ENCODE measurements around the gene SEMA4B.
"Not testable (repeated sequence)": the region's sequence is repeated elsewhere in the genome, so short reads cannot be mapped to it uniquely, and the experiment has no call there.

SEMA4B gene

DNA sequence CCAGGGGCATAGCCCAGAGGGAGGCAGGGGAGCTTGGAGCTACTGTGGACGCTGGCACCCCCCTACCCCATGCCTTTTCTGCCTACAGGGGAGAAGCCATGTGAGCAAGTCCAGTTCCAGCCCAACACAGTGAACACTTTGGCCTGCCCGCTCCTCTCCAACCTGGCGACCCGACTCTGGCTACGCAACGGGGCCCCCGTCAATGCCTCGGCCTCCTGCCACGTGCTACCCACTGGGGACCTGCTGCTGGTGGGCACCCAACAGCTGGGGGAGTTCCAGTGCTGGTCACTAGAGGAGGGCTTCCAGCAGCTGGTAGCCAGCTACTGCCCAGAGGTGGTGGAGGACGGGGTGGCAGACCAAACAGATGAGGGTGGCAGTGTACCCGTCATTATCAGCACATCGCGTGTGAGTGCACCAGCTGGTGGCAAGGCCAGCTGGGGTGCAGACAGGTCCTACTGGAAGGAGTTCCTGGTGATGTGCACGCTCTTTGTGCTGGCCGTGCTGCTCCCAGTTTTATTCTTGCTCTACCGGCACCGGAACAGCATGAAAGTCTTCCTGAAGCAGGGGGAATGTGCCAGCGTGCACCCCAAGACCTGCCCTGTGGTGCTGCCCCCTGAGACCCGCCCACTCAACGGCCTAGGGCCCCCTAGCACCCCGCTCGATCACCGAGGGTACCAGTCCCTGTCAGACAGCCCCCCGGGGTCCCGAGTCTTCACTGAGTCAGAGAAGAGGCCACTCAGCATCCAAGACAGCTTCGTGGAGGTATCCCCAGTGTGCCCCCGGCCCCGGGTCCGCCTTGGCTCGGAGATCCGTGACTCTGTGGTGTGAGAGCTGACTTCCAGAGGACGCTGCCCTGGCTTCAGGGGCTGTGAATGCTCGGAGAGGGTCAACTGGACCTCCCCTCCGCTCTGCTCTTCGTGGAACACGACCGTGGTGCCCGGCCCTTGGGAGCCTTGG lies 27.0 kb downstream of the SEMA4B start:
- no peak for DNase-seq

DNA sequence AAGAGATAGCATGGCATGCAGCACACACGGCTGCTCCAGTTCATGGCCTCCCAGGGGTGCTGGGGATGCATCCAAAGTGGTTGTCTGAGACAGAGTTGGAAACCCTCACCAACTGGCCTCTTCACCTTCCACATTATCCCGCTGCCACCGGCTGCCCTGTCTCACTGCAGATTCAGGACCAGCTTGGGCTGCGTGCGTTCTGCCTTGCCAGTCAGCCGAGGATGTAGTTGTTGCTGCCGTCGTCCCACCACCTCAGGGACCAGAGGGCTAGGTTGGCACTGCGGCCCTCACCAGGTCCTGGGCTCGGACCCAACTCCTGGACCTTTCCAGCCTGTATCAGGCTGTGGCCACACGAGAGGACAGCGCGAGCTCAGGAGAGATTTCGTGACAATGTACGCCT lies 27.8 kb downstream of the SEMA4B start:
- no peak for DNase-seq

DNA sequence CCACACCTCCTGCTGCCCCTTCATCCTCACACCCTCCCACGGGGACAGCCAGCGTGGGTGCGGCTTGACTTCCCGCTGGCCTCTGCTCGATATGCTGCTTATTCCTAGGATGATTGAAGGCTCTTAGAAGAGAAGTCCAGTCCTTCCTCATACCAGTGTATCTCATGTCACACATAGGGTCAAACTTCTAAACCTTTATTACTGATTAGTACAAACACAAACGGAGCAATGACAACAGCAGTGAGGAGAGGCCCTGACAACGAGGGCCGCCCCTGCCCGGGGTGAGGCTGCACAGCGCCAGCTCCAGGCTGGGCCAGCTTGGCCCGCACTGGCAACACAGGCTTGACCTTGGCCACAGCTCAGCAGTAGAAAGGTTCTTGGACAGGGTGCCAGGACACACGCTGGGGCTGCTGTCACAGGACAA lies 29.0 kb downstream of the SEMA4B start:
- no peak for DNase-seq

DNA sequence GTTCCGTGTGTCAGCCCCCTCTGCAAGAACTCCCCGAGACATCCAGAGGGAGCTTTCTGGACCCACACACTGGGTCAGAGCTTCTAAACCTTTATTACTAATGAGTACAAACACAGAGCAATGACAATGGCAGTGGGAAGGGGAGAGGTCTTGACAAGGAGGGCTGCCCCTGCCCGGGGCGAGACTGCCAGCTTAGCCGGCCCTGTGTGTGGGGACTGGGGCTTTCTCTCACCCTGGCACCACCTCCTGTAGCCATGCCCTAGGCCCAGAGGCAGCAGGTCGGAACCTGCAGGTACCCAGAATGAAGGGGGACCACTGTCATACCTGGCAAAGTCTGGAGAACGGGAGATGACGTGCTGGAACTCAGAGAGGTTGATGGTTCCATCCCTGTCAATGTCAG lies 29.5 kb downstream of the SEMA4B start:
- no peak for DNase-seq

DNA sequence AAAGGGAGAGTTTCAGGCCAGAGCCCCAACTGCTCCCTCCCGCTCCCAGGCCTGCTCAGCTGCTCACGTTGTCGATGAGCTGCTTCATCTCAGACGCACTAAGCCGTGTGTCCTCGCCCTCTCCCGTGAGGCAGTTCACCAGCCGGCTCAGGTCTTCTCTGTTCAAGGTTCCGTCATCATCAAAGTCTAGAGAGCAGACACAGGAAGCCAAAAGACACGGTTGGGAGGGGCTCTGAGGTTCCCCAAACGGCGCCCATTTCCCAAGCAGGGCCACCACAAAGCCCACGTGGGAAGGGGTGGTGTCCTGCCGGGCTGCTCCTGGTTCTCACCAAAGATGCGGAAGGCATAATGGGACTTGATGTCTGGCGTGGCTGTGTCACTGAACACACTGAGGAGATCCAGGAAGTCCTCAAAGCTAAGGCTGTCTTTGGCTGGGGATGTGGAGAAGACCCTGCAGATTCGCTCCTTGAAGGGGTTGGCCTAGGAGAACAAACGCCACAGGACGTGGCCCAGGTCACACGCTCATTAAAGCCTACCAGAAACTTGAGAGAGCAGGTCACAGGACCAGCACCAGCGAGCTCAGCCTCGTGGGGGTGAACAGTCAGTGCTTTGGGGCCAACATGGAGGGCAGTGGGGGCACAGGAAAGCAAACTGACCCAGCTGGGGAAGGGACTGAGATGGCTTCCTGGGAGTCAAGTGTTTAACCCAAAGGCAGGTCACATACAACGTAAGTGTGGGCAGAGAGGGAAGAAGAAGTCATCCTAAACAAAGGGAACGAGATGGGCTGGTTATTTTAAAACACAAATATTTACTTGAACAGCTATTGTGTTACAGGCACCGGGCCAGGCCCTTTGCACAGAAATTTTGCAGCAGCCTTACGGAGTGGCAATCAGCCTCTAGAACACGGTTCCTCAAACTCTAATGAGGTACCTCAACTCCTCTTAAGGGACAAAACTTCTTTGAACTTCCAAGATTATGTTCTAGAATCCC lies 30.2 kb downstream of the SEMA4B start:
- peak; percentile 85 for DNase-seq

DNA sequence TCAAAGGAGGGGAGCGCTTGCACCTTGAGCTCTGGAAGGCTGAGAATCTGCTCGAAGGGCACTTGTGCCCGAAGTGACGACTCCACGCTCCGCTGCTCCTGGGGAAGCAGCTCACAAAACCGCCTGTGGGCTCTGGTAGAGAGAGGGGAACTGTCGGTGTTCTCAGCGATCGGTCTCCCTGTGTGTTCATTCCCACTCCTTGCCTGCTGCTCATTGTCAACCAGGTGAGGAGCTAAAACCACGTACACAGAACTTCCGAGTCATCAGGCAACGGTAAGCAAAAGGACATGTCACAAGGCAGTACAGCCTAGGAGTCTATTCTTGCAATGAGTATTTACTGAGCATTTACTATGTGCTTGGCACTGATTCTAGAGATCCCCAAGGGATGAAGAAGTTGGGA lies 31.1 kb downstream of the SEMA4B start:
- DNase-seq: peak; percentile 36

DNA sequence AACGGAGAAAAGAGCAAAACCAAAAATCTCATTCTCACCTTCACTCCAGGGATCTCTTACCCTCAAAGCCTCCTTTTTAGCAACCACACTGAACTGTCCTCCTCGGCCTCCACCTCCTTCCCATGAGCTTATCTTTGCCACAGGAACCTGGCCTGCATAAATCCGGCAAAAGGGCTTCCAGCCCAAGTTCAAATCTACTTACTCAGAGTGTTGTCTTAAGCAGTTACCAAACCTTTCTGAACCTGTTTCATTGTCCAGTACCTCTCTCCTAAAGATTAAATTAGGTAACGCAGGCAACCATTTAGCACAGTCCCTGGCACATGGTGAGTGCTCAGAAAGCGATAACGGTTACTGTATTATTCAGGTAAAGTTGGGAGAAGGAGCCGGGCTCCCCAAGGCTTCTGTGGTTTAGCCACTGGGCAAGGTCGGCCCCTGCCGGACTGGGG lies 31.8 kb downstream of the SEMA4B start:
- DNase-seq: no peak

DNA sequence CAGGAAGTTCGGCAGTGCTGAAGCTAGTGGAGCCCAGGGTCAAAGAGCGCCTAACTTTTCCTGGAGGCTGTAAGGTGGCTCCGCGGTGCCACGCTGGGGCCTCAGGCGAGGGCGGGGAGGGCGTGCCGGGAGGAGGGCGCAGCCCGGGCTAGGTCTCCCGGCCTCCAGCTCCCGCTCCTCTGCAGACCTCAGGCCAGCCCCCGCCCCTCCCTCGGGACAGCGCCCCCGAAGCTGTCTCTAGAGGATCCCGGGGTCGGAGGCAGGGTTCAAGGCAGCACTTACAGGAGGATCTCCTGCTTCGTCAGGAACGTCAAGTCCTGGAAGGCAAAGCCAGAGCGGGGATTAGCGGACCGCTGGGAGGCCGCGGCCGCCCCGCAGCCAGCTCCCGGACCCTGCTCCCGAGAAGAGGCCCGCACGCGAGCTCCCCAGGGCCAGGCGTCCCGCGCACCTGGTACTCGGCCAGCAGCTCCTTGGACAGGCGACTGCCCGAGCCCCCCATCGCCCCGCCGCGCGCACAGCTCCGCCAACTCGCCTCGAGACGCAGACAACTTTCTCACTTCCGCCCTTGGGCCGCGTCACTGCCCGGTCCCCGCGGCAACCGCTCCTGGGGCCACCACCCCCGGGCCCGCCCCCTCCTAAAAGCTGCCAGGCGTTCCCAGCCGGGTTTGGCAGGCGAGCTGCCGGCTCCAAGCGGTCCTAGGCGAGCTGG lies 32.4 kb downstream of the SEMA4B start, which contains the start of gene CIB1:
Gene CIB1 (minus strand): TSS at position 555 of the 709 bp plus-strand sequence. CDS start 56 bp downstream, at position 499.
- DNase-seq: peak; percentile 99

DNA sequence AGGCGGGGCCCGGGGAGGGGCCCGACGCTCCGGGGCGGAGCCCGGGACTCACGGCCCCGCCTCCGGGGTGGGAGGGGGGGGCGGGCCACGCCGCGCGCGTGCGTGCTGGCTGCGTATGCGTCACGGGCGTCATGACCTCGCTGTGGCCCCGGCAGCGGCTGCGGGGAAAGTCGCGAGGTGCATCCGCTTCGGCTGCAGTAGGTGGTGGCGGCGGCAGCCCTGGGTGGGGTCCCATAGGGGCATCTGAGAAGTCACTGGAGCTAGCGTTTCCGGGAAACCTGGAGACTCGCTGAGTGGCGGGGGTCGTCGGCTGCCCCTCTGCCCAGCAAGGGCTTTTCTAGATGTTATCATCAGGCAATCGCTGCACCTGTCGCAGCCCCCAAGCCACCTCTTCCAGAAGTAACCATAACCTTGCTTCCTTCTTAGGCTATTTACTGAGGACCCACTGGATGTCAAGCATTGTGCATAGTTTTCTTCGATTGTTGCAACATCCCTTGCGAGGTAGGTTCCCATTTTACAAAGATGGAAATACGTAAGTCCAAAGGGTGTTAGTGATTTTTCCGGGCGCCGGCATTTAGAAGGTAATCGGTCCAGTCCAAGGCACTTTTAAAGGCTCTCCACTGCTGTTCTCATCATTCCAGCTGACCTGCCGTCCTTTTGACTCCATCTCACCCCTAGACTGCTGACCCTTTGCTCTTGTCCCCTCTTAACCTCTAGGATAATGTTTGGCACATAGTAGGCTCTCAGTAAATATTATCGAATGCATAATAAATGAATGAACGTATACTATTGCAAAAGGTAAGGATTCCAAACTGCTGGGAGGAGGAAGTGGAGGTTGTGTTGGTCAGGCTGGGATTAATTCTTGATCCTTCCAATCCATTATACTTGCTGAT lies 33.2 kb downstream of the SEMA4B start, which contains the start of gene GDPGP1:
Gene GDPGP1 (plus strand): TSS at position 114 of the 893 bp plus-strand sequence. CDS start 6,700 bp downstream, outside the sequence.
- DNase-seq: no peak

DNA sequence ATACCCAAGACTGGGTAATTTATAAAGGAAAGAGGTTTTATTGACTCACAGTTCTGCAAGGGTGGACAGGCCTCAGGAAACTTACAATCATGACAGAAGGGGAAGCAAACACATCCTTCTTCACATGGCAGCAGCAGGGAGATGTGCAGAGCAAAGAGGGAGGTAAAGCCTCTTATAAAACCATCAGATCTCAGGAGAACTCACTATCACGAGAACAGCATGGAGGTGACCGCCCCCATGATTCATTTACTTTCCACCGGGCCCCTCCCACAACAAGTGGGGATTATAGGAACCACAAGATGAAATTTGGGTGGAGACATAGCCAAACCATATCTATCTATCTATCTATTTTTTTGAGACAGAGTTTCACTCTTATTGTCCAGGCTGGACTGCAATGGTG lies 38.2 kb downstream of the SEMA4B start:
- DNase-seq: no peak

DNA sequence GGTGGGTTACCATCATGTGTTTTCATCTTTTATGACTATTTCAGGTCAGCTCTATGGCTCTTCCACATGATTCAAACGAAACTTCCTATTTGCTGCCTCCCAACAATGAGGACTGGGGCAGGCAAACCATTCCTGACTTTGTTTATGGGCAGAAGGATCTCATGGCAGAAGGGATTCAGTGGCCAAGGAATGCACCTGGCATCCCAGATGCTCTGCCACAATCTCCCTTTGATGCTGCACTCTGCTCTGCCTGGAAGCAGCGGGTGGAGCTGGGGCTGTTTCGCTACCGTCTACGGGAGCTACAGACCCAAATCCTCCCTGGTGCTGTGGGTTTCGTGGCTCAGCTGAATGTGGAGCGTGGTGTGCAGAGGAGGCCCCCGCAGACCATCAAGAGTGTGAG lies 39.7 kb downstream of the SEMA4B start:
- no peak for DNase-seq

DNA sequence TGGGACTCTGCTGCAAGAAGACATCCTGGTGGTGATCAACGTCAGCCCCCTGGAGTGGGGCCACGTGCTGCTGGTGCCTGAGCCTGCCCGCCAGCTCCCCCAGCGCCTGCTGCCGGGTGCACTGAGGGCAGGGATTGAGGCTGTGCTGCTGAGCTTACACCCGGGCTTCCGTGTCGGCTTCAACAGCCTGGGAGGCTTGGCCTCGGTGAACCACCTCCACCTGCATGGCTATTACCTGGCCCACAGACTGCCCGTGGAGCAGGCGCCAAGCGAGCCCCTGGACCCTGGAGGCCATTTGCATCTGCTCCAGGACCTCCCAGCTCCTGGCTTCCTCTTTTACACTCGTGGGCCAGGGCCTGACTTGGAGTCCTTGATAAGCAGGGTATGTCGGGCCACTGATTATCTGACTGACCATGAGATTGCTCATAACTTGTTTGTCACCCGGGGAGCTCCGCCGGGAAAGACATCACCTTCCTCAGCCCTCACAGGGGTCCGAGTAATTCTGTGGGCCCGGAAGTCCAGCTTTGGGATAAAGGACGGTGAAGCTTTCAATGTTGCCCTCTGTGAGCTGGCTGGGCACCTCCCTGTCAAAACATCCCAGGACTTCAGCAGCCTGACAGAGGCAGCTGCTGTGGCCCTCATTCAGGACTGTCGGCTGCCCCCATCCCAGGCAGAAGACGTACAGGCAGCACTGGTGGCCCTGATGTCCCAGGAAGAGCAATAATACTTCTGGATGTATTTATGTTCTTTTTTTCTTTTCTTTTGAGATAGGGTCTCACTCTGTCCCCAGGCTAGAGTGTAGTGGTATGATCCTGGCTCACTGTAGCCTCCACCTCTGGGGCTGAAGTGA lies 40.4 kb downstream of the SEMA4B start:
- no peak for DNase-seq

DNA sequence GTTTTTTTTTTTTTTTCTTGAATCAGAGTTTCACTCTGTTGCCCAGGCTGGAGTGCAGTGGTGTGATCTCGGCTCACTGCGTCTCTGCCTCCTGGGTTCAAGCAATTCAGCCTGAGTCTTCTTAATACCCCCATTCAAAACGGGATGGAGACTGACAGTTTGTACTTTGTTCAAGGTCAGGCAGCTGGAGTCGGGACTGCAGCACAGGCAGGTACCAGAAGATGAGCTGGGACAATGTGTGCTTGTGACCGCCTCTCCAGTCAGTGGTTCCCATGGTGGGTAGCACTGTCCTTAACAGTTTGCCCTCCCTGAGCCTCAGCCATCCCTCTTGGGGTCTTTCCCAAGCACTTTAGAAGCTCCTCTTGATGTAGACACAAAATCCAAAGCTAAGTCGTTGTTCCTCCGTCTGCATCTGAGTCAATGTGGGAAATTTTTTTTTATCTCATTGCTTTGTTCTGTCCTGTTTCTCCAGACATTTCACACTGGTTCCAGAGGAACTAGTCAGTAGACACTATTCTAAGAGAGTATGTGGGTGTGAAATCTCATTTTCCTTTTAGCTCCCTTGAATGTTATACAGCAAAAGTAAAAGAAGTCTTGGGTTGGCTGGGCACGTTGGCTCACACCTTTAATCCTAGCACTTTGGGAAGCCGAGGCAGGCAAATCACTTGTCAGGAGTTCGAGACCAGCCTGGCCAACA lies 43.0 kb downstream of the SEMA4B start:
- no peak for DNase-seq

DNA sequence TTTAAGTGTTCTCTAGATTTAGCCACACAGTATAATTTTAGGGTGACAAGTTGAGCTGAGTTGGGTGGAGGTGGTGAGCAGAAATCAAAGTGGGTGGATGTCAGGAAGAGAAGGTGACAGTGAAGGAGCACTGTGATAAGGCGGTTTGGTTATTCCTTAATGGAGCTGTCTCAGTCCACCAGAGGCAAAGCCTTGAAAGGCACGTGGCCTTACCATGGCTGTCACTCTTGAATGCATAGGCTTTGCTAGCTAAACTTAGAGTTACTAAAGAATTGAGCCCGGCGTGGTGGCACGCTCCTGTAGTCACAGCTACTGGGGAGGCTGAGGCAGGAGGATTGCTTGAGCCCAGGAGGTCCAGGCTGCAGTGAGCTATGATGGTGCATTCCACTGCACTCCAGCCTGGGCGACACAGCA lies 47.7 kb downstream of the SEMA4B start:
- no peak for DNase-seq

DNA sequence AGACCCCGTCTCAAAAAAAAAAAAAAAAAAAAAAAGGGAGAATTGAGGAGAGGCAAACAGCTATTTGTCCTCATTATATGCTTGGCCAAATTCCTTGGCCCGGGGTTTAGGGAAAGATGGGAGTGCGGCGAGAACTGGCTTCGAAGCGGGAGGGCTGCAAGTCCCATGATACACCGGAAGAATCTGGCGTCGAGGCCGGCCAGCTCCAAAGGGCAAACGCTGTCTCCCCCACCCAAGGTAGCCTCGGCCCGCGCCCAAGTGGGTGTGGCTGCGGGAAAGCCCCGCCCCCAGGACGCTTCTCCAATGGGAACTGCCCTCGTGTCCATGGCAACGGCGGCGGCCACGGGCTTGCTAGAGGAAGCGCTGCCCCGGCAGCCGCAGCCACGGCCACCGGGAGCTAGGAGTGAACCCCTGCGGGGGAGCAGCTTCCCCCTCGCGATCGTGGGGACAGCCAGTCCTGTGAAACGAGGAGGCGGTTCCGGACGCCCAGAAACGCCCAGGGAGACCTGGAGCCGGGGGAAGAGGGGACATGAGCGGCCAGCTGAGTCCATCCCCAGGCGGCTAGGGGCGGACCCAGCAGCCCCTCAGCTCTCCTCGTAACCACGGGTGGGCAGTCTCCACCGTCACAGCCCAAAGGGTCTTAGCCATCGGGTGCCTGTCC lies 48.2 kb downstream of the SEMA4B start, which contains the start of gene TTLL13:
Gene TTLL13 (plus strand): TSS at position 354 of the 661 bp plus-strand sequence. CDS start 1,075 bp downstream, outside the sequence.
- DNase-seq: peak; percentile 68

DNA sequence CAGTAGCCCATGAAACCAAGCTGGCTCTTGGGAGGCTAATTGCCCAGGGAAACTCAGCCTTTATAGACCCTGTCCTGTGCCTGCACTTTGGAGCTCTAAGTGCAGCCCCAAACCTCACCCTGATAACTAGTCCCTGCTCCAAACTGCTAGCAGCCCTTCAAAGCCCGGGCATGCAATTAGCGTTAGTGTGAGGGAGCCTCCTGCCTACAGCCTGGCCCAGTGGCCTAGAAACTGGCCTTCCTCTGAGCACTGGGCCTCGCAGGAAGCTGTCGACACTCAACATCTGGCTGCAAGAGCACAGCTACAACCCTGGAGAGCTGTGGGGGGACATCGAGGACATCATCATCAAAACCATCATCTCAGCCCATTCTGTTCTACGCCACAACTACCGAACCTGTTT lies 56.6 kb downstream of the SEMA4B start:
- DNase-seq: no peak

DNA sequence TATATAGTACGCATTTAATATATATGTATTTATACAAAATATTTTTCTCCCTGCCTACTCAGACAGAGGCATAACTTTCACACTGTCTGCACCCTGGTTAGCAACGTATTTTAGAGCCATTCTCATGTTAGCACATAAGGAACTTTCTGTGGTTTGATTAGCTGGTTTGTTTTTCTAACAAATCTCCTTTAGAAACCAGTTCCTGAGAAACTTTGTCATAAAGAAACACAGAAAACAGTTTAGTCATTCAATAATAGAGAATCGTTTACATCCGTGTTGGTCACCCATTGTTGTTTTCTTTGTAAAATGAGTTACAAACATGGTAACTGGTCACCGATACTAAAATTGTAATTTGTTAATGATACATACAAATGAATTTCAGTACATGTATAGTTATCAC lies 58.4 kb downstream of the SEMA4B start:
- peak; percentile 78 for DNase-seq

DNA sequence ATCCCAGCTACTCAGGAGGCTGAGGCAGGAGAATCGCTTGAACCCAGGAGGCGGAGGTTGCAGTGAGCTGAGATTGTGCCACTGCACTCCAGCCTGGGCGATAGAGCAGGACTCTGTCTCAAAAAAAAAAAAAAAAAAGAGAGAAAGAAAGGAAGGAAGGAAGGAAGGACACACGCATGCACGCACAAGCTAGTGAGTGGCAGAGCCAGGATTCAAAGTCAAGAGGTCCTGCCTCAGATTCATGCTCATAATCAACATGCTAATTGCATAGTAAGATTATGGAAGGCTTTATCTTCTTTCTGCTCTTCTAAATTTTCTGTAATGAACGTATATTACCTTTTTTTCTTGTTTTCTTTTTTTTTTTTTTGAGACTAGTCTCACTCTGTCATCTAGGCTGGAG lies 59.6 kb downstream of the SEMA4B start:
- not testable (repeated sequence) for DNase-seq

DNA sequence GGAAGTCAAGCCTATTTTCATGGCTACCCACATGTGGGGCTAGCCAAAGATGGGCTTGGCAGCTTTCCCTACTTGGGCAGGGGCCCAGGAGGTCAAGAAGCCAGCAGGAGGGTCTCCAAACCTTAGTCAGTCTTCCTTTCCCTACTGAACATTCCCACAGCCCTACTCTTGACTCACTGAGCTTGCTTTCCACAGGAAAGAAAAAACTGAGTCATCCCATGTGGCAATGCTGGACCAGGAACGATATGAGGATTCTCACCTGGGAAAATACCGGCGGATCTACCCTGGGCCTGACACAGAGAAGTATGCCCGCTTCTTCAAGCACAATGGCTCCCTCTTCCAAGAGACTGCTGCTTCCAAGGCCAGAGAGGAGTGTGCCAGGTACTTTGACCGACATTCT lies 60.7 kb downstream of the SEMA4B start:
- no peak for DNase-seq

All from activated CD4-positive, alpha-beta T cell treated with anti-CD3 and anti-CD28 coated beads, Interleukin-10, Interleukin-2, amounts not matched to agents 100 ng/mL and 50 ng/mL, durations not matched to agents 16 hours and 8 hours (primary cell).